ENCODE results near the gene WDR76.

DNA sequence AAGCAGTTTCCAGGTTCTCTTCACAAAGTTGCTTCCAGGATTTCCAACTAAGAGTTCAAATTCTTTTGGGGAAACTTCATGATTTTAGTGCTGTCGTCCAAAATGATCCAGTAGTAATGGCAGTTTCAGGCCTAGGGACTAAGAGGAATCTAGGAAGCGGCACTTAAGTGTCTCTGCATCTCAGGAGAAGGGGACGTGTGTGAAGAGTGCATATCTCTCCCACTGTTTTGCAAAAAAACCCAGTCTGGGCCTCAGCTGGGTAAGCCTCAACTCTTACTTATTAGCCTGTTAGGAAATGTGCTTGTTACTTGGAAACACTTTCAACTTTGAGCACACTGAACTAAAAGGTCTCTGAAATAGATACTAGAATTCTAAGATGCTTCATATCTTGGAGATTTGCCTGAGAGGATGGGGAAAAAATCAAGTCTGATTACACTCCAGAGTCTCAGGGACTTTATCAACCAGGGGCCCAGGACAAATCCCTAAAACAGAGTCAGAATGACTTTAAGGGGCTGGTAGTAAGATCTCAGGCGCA, 81.8 kb downstream of the WDR76 start:
- TF ChIP-seq EZH2 (IDR thresholded peaks at IDR 0.05; ENCODE audit: borderline replicate concordance, low read length) = no peak
- TF ChIP-seq, protein P1, sequence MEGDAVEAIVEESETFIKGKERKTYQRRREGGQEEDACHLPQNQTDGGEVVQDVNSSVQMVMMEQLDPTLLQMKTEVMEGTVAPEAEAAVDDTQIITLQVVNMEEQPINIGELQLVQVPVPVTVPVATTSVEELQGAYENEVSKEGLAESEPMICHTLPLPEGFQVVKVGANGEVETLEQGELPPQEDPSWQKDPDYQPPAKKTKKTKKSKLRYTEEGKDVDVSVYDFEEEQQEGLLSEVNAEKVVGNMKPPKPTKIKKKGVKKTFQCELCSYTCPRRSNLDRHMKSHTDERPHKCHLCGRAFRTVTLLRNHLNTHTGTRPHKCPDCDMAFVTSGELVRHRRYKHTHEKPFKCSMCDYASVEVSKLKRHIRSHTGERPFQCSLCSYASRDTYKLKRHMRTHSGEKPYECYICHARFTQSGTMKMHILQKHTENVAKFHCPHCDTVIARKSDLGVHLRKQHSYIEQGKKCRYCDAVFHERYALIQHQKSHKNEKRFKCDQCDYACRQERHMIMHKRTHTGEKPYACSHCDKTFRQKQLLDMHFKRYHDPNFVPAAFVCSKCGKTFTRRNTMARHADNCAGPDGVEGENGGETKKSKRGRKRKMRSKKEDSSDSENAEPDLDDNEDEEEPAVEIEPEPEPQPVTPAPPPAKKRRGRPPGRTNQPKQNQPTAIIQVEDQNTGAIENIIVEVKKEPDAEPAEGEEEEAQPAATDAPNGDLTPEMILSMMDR (conservative IDR thresholded peaks at IDR 0.05 in 1 of 2, IDR thresholded peaks at IDR 0.05 in 1 of 2; ENCODE audit: extremely low read depth in 1 of 2, insufficient read depth in 1 of 2, low read depth in 1 of 2, low read length in 2 of 2) = no peak

Data from mammary epithelial cell (primary cell).